HCT116 (cell line): ENCODE measurements around the gene SLC30A9. TPM values are rescaled to one million over a fixed set of nuclear protein-coding genes. Genes with fewer than 3 reads are reported as not detected.

Experiments used
- ATAC-seq: fragments of 200-7000 bp; cut with Tn5 transposase; 2 replicates; pipeline ENCODE4 v1.9.1; 2020; ENCODE audit warnings: mild to moderate bottlenecking, moderate library complexity
- BruUV-seq: library from RNA; stranded (reverse); fragments of 400-500 nt; replicated peaks from 2 replicates; lab custom pipeline; 2021; lab: Mats Ljungman, UMichigan
- CTCF ChIA-PET: fragments of 300-600 bp; sonication (Branson Sonifier 250); formaldehyde crosslinking; loops from one replicate; lab custom pipeline; 2021; ENCODE audit warnings: antibody characterized with exemption; lab: Charles Lee
- POLR2A ChIA-PET: fragments of 300-600, 350-600 bp; sonication (Branson Sonifier 250); formaldehyde crosslinking; loops from one replicate; lab custom pipeline; 2021; ENCODE audit warnings: antibody characterized with exemption; lab: Charles Lee
- RAD21 ChIA-PET, 2 experiments: fragments of 300-600 bp; sonication (Branson Sonifier 250); formaldehyde crosslinking; loops; one replicate each; lab custom pipeline; 2023; ENCODE audit warnings: low total read pairs in 2 of 2; ENCODE audit not compliant: uncharacterized antibody in 2 of 2, unreplicated experiment in 2 of 2, low non-redundant PET in 1 of 2; lab: Charles Lee
- DNase-seq: peaks from one replicate; pipeline ENCODE4 v3.0.0-alpha.2; 2010; ENCODE audit warnings: low read depth, low spot score
- H2AFZ ChIP-seq: fragments of 200-600 bp; shearing (Covaris generic), sonication (generic); 2 replicates; pipeline ENCODE4 v1.6.1; 2017; ENCODE audit warnings: low read depth, mixed run types, mixed read lengths, antibody characterized with exemption, low read length; ENCODE audit not compliant: poor library complexity, severe bottlenecking
- H3K27ac ChIP-seq: 2 replicates; pipeline ENCODE4 v1.5.1; 2012; ENCODE audit warnings: low read depth, low read length
- H3K27me3 ChIP-seq: fragments of 200-600 bp; sonication (generic); 2 replicates; pipeline ENCODE4 v1.6.1; 2016; ENCODE audit warnings: mixed run types, low read length, mixed read lengths; ENCODE audit not compliant: insufficient read depth
- H3K36me3 ChIP-seq, 2 experiments: fragments of 200-500 bp in 1 of 2; fragments of 200-600 bp in 1 of 2; sonication (Bioruptor generic) in 1 of 2; sonication (generic) in 1 of 2; 2 replicates each; pipeline versions ENCODE4 v1.5.1 to v1.6.1; 2014 to 2016; ENCODE audit warnings: low read length in 2 of 2, inconsistent platforms in 1 of 2, mixed read lengths in 1 of 2, mixed run types in 1 of 2; ENCODE audit not compliant: insufficient read depth in 2 of 2, control insufficient read depth in 1 of 2
- H3K4me1 ChIP-seq, 2 experiments: fragments of 200-600 bp in 1 of 2; sonication (generic) in 1 of 2; 2 replicates each; pipeline versions ENCODE4 v1.5.1 to v1.6.1; 2012 to 2017; ENCODE audit warnings: low read length in 2 of 2, inconsistent platforms in 1 of 2, mild to moderate bottlenecking in 1 of 2, mixed read lengths in 1 of 2, mixed run types in 1 of 2, moderate library complexity in 1 of 2; ENCODE audit not compliant: insufficient read depth in 2 of 2, control insufficient read depth in 1 of 2
- H3K4me2 ChIP-seq: fragments of 200-600 bp; sonication (generic); 2 replicates; pipeline ENCODE4 v1.6.1; 2017; ENCODE audit warnings: mixed run types, low read length, mixed read lengths
- H3K4me3 ChIP-seq, 2 experiments: fragments of 200-600 bp in 1 of 2; sonication (generic) in 1 of 2; replicated peaks in 1 of 2; 2 replicates each; pipeline ENCODE4 v1.5.1; 2011 to 2016; ENCODE audit warnings: low read length in 2 of 2, control low read depth in 1 of 2, low read depth in 1 of 2, mild to moderate bottlenecking in 1 of 2, mixed read lengths in 1 of 2, mixed run types in 1 of 2
- H3K79me2 ChIP-seq: fragments of 200-600 bp; sonication (generic); 2 replicates; pipeline ENCODE4 v1.6.1; 2017; ENCODE audit warnings: mild to moderate bottlenecking, mixed run types, low read length, moderate library complexity, mixed read lengths; ENCODE audit not compliant: insufficient read depth
- H3K9ac ChIP-seq: fragments of 200-600 bp; sonication (generic); 2 replicates; pipeline ENCODE4 v1.6.1; 2016; ENCODE audit warnings: low read length, mixed read lengths
- H3K9me2 ChIP-seq: fragments of 200-600 bp; sonication (generic), shearing (Covaris generic); 2 replicates; pipeline ENCODE4 v1.6.1; 2017; ENCODE audit warnings: mixed run types, mild to moderate bottlenecking, moderate library complexity; ENCODE audit not compliant: insufficient read depth
- H3K9me3 ChIP-seq, 2 experiments: fragments of 200-500 bp in 1 of 2; fragments of 200-600 bp in 1 of 2; sonication (Bioruptor generic) in 1 of 2; sonication (generic) in 1 of 2; 2 replicates each; pipeline ENCODE4 v1.6.1; 2014 to 2017; ENCODE audit warnings: low read length in 2 of 2, mixed read lengths in 2 of 2, inconsistent platforms in 1 of 2, low read depth in 1 of 2, mild to moderate bottlenecking in 1 of 2, mixed run types in 1 of 2, moderate library complexity in 1 of 2; ENCODE audit not compliant: control insufficient read depth in 1 of 2, insufficient read depth in 1 of 2
- H4K20me1 ChIP-seq: fragments of 200-600 bp; sonication (generic), shearing (Covaris generic); 2 replicates; pipeline ENCODE4 v1.6.1; 2017; ENCODE audit warnings: mixed run types, mild to moderate bottlenecking, moderate library complexity; ENCODE audit not compliant: insufficient read depth
- CBX3 ChIP-seq: IDR thresholded peaks from 2 replicates; pipeline ENCODE4 v1.6.1; 2012; ENCODE audit warnings: low read depth
- CEBPB ChIP-seq: IDR thresholded peaks from 2 replicates; pipeline ENCODE4 v1.6.1; 2012; ENCODE audit warnings: low read depth
- EGR1 ChIP-seq: IDR thresholded peaks from 2 replicates; pipeline ENCODE4 v1.6.1; 2012; ENCODE audit warnings: low read depth
- ELF1 ChIP-seq: IDR thresholded peaks from 2 replicates; pipeline ENCODE4 v1.6.1; 2012; ENCODE audit warnings: low read depth, borderline replicate concordance
- EZH2phosphoT487 ChIP-seq: fragments of 200-600 bp; IDR thresholded peaks from 2 replicates; pipeline ENCODE4 v1.6.1; 2018; ENCODE audit warnings: antibody characterized with exemption, borderline replicate concordance
- FOSL1 ChIP-seq: IDR thresholded peaks from 2 replicates; pipeline ENCODE4 v1.6.1; 2012; ENCODE audit warnings: low read depth
- JUND ChIP-seq: IDR thresholded peaks from 2 replicates; pipeline ENCODE4 v1.6.1; 2012
- POLR2A ChIP-seq: IDR thresholded peaks from 2 replicates; pipeline ENCODE4 v1.7.0; 2011; ENCODE audit warnings: borderline replicate concordance; ENCODE audit not compliant: insufficient read depth, insufficient read length; ENCODE audit errors: extremely low read depth
- SIN3A ChIP-seq: IDR thresholded peaks from 2 replicates; pipeline ENCODE4 v1.6.1; 2012; ENCODE audit warnings: low read depth
- SP1 ChIP-seq: IDR thresholded peaks from 2 replicates; pipeline ENCODE4 v1.6.1; 2012; ENCODE audit warnings: low read depth
- TCF7L2 ChIP-seq: IDR thresholded peaks from 2 replicates; pipeline ENCODE4 v1.7.0; 2011; ENCODE audit warnings: borderline replicate concordance, inconsistent platforms; ENCODE audit not compliant: insufficient read depth, insufficient read length; ENCODE audit errors: extremely low read depth
- YY1 ChIP-seq: IDR thresholded peaks from 2 replicates; pipeline ENCODE4 v1.6.1; 2011; ENCODE audit warnings: low read length, low read depth, moderate library complexity, mild to moderate bottlenecking; ENCODE audit not compliant: insufficient replicate concordance; ENCODE audit errors: extremely low read depth
- ZFX ChIP-seq: fragments of 450-650 bp; IDR thresholded peaks from 2 replicates; pipeline ENCODE4 v1.6.1; 2017
- ZNF274 ChIP-seq: fragments of 200-500 bp; sonication (Bioruptor generic); IDR thresholded peaks from 2 replicates; pipeline ENCODE4 v1.6.1; 2014; ENCODE audit warnings: mild to moderate bottlenecking, low read depth, low read length, inconsistent platforms
- intact Hi-C: fragments of 100-400 bp; cut with micrococcal nuclease; formaldehyde crosslinking; loops from 2 replicates; pipeline ENCODE4 v1.10.0; 2022
- total RNA-seq: library from RNA; stranded (reverse); gene quantifications from one replicate; pipeline ENCODE4 v1.2.1, GENCODE V29; 2021; ENCODE audit not compliant: unreplicated experiment
- TF ChIP-seq, protein P1 (sequence below): IDR thresholded peaks from 2 replicates; pipeline ENCODE4 v1.6.1; 2012
- TF ChIP-seq, protein P2 (sequence below): IDR thresholded peaks from 2 replicates; pipeline ENCODE4 v1.6.1; 2012
- TF ChIP-seq, protein P3 (sequence below), 3 experiments: fragments of 200-600 bp in 1 of 3; sonication (generic) in 1 of 3; IDR thresholded peaks in 2 of 3; conservative IDR thresholded peaks in 1 of 3; 2 replicates each; pipeline ENCODE4 v1.5.1; 2012 to 2017; ENCODE audit warnings: low read depth in 2 of 3, low read length in 2 of 3, antibody characterized with exemption in 1 of 3, borderline replicate concordance in 1 of 3, control low read depth in 1 of 3, mild to moderate bottlenecking in 1 of 3, mixed read lengths in 1 of 3, mixed run types in 1 of 3, moderate library complexity in 1 of 3; ENCODE audit not compliant: insufficient read depth in 1 of 3
- TF ChIP-seq, protein P4 (sequence below): IDR thresholded peaks from 2 replicates; pipeline ENCODE4 v1.6.1; 2011; ENCODE audit warnings: mild to moderate bottlenecking, low read length, moderate library complexity; ENCODE audit not compliant: insufficient replicate concordance; ENCODE audit errors: extremely low read depth

SLC30A9 gene
- total RNA-seq, 1 experiment from 2014 or later, result 67.4 TPM

DNA sequence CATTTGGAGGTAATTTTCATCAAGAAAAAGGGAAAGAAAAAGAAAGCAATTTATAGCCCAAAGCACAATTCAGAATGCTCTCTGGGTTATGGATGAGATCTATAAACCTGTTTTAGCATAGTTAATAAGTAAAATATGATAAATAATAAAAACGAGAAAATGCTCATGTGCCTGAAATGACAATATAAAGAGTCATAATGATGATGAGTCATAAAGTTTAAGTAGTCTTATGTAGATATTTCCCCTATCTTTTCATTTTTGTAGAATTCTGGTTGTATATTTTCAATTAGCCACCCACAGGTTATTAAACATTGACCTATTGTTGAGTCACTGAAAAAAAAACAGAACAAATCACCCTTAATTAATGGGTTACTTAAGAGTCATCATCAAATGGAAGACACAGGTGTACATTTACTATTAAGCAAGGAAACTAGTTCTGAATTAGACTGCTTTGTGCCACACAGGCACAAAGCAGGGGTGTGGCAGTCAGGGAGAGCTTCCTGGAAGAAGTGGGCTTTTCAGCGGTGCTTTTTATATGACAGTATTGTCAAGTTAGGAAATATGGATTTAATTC, 132.8 kb downstream of the SLC30A9 start:
- Histone ChIP-seq H3K79me2 (no peaks in the 10 kb centered on the region), H3K4me3 (no peak overlapping the region), H3K9ac (no peak overlapping the region), H3K9me3 (no peaks in the 10 kb centered on the region), H3K4me2 (no peak overlapping the region), H3K27ac (no peak overlapping the region), H2AFZ (no peak overlapping the region), H3K4me1 (no peaks in the 10 kb centered on the region), H4K20me1 (no peaks in the 10 kb centered on the region), H3K9me2 (no peaks in the 10 kb centered on the region), H3K27me3 (peaks cover 28% of the 10 kb centered on the region), H3K36me3 (no peaks in the 10 kb centered on the region)
- DNase-seq (no peak), ATAC-seq (no peak)
- POLR2A ChIA-PET, result interaction anchor here (0.6 kb wide), 1 partner anchor 186 kb away, joined by 3 read pairs; no protein-coding TSS in a partner anchor
- TF ChIP-seq TCF7L2 (no peak), SP1 (no peak), ZFX (no peak), EGR1 (no peak)
- TF ChIP-seq, protein P1, sequence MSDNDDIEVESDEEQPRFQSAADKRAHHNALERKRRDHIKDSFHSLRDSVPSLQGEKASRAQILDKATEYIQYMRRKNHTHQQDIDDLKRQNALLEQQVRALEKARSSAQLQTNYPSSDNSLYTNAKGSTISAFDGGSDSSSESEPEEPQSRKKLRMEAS, result no peak
- TF ChIP-seq, protein P2, sequence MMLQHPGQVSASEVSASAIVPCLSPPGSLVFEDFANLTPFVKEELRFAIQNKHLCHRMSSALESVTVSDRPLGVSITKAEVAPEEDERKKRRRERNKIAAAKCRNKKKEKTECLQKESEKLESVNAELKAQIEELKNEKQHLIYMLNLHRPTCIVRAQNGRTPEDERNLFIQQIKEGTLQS, result no peak
- no TSS peak for BruUV-seq
- CTCF ChIA-PET, result no interaction called here
- RAD21 ChIA-PET, result no interaction called here
- intact Hi-C loops, result no loop called here

DNA sequence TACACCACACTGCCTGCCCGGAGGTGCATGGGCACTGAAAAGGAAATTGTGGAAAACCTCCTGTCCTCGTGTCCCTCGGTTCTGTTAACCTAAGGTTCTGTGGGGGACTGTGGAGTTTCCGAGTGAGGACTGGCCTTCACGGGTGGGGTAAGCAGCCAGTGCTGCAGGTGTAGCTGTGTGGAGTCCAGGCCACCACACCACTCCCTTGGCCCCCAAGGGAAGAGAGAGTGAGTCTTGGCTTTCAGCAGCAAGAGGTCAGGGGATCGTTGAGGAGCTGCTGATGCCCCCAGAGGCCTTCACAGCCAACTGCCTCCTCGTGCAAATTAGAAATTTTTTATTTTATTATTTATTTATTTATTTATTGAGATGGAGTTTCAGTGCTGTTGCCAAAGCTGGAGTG, 141.8 kb downstream of the SLC30A9 start:
- no peaks in the 10 kb centered on the region for H3K9me3 ChIP-seq
- ChIA-PET RAD21 (no interaction called here), POLR2A (no interaction called here), CTCF (no interaction called here)
- ATAC-seq (no peak), DNase-seq (no peak)
- H3K4me3 ChIP-seq, result no peak overlapping the region
- H3K9me2 ChIP-seq, result no peaks in the 10 kb centered on the region
- peaks cover 24% of the 10 kb centered on the region for H3K27me3 ChIP-seq
- H3K4me2 ChIP-seq, result no peak overlapping the region
- no peak overlapping the region for H3K27ac ChIP-seq
- H3K79me2 ChIP-seq, result no peaks in the 10 kb centered on the region
- intact Hi-C loops, result no loop called here
- no peak overlapping the region for H3K9ac ChIP-seq
- H4K20me1 ChIP-seq, result no peaks in the 10 kb centered on the region
- H3K36me3 ChIP-seq, result no peaks in the 10 kb centered on the region
- H2AFZ ChIP-seq, result no peak overlapping the region
- no peaks in the 10 kb centered on the region for H3K4me1 ChIP-seq
- no TSS peak for BruUV-seq
- TF ChIP-seq EGR1 (no peak), SIN3A (no peak), FOSL1 (no peak), CEBPB (no peak), ELF1 (no peak), POLR2A (no peak), ZNF274 (no peak), EZH2phosphoT487 (no peak), SP1 (no peak), CBX3 (no peak), ZFX (no peak), YY1 (no peak), JUND (no peak)
- TF ChIP-seq, protein P3, sequence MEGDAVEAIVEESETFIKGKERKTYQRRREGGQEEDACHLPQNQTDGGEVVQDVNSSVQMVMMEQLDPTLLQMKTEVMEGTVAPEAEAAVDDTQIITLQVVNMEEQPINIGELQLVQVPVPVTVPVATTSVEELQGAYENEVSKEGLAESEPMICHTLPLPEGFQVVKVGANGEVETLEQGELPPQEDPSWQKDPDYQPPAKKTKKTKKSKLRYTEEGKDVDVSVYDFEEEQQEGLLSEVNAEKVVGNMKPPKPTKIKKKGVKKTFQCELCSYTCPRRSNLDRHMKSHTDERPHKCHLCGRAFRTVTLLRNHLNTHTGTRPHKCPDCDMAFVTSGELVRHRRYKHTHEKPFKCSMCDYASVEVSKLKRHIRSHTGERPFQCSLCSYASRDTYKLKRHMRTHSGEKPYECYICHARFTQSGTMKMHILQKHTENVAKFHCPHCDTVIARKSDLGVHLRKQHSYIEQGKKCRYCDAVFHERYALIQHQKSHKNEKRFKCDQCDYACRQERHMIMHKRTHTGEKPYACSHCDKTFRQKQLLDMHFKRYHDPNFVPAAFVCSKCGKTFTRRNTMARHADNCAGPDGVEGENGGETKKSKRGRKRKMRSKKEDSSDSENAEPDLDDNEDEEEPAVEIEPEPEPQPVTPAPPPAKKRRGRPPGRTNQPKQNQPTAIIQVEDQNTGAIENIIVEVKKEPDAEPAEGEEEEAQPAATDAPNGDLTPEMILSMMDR (IDR thresholded peaks at IDR 0.05 in 2 of 3, conservative IDR thresholded peaks at IDR 0.05 in 1 of 3; ENCODE audit: borderline replicate concordance in 1 of 3, insufficient read depth in 1 of 3, low read depth in 2 of 3, low read length in 2 of 3), result no peak
- TF ChIP-seq, protein P4, sequence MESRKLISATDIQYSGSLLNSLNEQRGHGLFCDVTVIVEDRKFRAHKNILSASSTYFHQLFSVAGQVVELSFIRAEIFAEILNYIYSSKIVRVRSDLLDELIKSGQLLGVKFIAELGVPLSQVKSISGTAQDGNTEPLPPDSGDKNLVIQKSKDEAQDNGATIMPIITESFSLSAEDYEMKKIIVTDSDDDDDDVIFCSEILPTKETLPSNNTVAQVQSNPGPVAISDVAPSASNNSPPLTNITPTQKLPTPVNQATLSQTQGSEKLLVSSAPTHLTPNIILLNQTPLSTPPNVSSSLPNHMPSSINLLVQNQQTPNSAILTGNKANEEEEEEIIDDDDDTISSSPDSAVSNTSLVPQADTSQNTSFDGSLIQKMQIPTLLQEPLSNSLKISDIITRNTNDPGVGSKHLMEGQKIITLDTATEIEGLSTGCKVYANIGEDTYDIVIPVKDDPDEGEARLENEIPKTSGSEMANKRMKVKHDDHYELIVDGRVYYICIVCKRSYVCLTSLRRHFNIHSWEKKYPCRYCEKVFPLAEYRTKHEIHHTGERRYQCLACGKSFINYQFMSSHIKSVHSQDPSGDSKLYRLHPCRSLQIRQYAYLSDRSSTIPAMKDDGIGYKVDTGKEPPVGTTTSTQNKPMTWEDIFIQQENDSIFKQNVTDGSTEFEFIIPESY, result no peak
